SJCRH30 (cell line): ENCODE measurements around the gene HYOU1. TPM values are rescaled to one million over a fixed set of nuclear protein-coding genes. Genes with fewer than 3 reads are reported as not detected.
"Not testable (repeated sequence)": the region's sequence is repeated elsewhere in the genome, so short reads cannot be mapped to it uniquely, and the experiment has no call there.

Source experiments
- DNase-seq, 2 experiments: peaks; one replicate each; pipeline ENCODE4 v3.0.0-alpha.2; 2015 to 2020
- H3K27ac ChIP-seq: fragments of 250-450 bp; sonication (Bioruptor Pico); 2 replicates; pipeline ENCODE4 v1.5.1; 2020; ENCODE audit warnings: mild to moderate bottlenecking, moderate library complexity
- H3K27me3 ChIP-seq: fragments of 250-450 bp; sonication (Bioruptor Pico); 2 replicates; pipeline ENCODE4 v1.5.1; 2020; ENCODE audit warnings: mild to moderate bottlenecking, moderate library complexity
- H3K36me3 ChIP-seq: fragments of 250-450 bp; sonication (Bioruptor Pico); 2 replicates; pipeline ENCODE4 v1.5.1; 2020; ENCODE audit warnings: mild to moderate bottlenecking, moderate library complexity
- H3K4me1 ChIP-seq: fragments of 250-450 bp; sonication (Bioruptor Pico); 2 replicates; pipeline ENCODE4 v1.5.1; 2020; ENCODE audit warnings: mild to moderate bottlenecking, moderate library complexity
- H3K4me3 ChIP-seq: fragments of 250-450 bp; sonication (Bioruptor Pico); 2 replicates; pipeline ENCODE4 v1.5.1; 2020; ENCODE audit warnings: mild to moderate bottlenecking, moderate library complexity
- H3K9me3 ChIP-seq: fragments of 250-450 bp; sonication (Bioruptor Pico); replicated peaks from 2 replicates; pipeline ENCODE4 v1.5.1; 2020; ENCODE audit warnings: mild to moderate bottlenecking, moderate library complexity
- total RNA-seq: library from RNA; depleted of rRNA; stranded (reverse); fragments of >200 nt; shearing (Covaris generic); gene quantifications from 2 replicates; pipeline ENCODE4 v1.2.3, GENCODE V29; 2014

HYOU1 gene
- total RNA-seq, 1 experiment from 2014 or later, result 79.3 TPM

DNA sequence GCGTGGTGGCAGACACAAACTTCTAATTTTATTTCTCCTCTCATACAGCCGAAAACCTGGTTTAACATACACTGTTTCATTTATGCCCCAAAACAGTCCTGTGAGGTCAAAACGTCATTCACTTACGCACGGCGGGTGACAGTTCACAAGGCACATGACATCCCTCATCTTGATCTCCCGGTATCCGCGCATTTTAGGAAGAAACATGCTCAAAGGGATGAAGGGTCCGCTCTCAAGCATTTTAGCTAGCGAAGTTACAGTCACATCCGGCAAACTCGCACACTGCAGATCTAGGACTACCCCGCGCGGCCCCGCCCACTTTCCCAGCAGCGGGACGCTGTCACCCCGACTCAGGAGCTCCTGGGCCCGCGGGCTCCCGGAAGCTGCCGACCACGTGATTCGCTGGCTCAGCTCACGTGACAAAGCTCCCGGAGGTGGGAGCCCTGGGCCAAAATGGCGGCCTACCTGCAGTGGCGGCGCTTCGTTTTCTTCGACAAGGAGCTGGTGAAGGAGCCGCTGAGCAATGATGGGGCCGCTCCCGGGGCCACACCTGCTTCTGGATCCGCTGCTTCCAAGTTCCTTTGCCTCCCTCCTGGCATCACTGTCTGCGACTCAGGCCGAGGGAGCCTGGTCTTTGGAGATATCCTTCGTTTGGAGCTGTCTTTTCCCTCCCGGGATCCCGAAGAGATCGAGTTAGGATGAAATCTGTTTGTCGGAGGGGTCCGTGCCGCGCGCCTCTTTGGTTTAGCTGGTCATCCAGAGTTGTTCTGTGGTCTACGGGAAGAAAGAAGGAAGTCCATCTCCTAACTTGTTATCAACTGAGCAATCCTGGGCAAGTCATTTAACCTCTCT is 10.6 kb upstream of the HYOU1 start, which contains the start of gene VPS11:
Gene VPS11, plus strand, starts transcription at position 448 of the 852 bp plus-strand sequence. Its CDS starts 6 bp downstream, at position 454.
- Histone ChIP-seq H3K36me3 (no peaks in the 10 kb centered on the region; the same call in 1 of the 2 replicates), H3K4me3 (peak within 1 kb of the TSS; percentile 73), H3K4me1 (no peaks in the 10 kb centered on the region), H3K27me3 (no peaks in the 10 kb centered on the region), H3K27ac (peak within 1 kb of the TSS; percentile 21), H3K9me3 (no peaks in the 10 kb centered on the region)
- peak; percentile 93 for DNase-seq

DNA sequence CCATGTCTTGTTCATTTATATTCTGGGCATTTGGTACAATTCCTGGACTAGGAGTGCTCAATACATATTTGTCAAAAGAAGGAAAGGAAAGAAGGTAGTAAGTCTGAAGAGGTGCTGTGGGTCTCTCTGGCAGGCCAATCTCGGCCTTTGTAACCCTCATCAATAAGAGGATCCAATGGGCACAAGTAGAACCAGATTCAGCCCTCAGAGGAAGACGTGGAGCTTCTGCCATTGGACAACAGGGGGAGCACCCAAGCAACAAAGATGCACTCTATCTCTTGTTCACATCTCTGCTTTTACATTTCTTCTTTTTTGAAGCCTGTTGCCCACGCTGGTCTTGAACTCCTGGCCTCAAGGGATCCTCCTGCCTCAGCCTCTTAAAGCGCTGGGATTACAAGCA is 8.4 kb upstream of the HYOU1 start:
- Histone ChIP-seq H3K27ac (no peak overlapping the region), H3K4me3 (no peak overlapping the region), H3K9me3 (no peaks in the 10 kb centered on the region), H3K36me3 (no peaks in the 10 kb centered on the region; the same call in 1 of the 2 replicates), H3K27me3 (no peaks in the 10 kb centered on the region), H3K4me1 (no peaks in the 10 kb centered on the region)
- no peak for DNase-seq

DNA sequence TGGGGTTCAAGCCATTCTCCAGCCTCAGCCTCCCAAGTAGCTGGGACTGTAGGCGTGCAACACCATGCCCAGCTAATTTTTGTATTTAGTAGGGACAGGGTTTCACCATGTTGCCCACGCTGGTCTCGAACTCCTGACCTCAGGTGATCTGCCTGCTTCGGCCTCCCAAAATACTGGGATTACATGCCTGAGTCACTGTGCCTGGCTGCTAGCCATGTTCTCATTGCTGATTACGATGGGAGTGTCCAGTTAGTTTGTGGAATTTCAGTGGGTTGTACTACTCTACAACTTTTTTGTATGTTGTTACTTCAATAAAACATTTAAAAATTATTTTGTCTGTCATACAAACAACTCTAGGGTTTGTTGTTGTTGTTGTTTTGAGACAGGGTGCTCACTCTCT is 5.8 kb upstream of the HYOU1 start:
- Histone ChIP-seq H3K9me3 (no peaks in the 10 kb centered on the region), H3K4me1 (no peaks in the 10 kb centered on the region), H3K4me3 (no peak overlapping the region), H3K27ac (no peak overlapping the region), H3K36me3 (no peaks in the 10 kb centered on the region), H3K27me3 (no peaks in the 10 kb centered on the region)
- no peak for DNase-seq

DNA sequence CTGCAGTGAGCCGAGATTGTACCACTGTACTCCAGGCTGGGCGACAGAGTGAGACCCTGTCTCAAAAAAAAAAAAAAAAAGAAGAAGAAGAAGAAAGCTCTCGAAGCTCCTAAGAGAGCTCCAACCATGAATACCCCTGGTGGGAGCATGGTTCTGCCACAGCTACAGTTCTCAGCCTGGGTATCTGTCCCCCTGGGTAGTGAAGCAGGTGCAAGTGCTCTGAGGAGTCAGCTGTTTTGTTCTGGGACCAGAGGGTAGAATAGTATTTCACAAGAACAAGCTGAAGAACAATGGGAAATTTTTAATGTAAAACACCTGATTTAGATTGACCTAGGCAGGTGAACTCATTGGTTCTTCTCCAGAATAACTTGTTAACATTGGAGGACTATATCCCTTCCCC is 4.3 kb upstream of the HYOU1 start:
- H3K9me3 ChIP-seq, result no peaks in the 10 kb centered on the region
- H3K27ac ChIP-seq, result no peak overlapping the region
- no peaks in the 10 kb centered on the region for H3K4me1 ChIP-seq
- no peaks in the 10 kb centered on the region for H3K27me3 ChIP-seq
- no peak for DNase-seq
- H3K36me3 ChIP-seq, result no peaks in the 10 kb centered on the region
- H3K4me3 ChIP-seq, result no peak overlapping the region

DNA sequence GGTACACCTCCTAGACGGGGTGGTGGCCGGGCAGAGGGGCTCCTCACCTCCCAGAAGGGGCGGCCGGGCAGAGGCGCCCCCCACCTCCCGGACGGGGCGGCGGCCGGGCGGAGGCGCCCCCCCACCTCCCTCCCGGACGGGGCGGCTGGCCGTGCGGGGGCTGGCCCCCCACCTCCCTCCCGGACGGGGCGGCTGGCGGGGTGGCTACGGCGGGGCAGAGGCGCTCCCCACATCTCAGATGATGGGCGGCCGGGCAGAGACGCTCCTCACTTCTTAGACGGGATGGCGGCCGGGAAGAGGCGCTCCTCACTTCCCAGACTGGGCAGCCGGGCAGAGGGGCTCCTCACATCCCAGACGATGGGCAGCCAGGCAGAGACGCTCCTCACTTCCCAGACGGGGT is 2.1 kb upstream of the HYOU1 start:
- not testable (repeated sequence) for H3K27me3 ChIP-seq, DNase-seq, H3K36me3 ChIP-seq, H3K27ac ChIP-seq, H3K9me3 ChIP-seq, H3K4me3 ChIP-seq, H3K4me1 ChIP-seq

DNA sequence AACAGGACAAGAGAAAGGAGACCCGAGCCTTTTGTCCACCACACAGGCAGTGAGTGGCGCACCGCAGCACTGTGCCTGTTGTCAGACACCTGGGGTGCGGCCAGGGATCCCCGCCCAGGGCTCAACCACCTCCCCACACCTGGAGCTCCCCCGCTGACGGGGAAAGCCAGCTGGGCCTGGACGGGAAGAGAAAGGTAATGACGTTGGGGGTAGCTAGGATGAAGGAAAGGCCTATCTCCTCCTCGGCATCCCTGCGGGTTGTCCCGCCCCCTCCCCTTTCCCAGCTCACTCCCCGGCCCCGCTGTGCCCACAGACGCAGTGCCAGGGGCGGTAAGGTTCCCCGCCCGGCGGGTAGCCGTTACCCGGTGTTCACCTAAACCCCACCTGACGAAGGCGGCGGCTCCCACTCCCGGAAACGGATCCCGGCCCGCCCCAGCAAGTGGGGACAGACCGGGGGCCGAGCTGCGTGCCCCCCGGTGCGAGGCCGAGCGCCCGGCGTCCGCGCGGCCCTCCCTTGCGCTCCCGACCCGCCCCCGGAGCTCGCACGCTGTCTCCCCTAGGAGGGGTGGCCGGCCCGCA is 495 bp downstream of the HYOU1 start:
- H3K9me3 ChIP-seq, result no peaks in the 10 kb centered on the region
- 0 out of 2 replicates have a peak, but pooled peaks cover 3% of the 10 kb centered on the region for H3K4me1 ChIP-seq
- DNase-seq, result no peak
- H3K27ac ChIP-seq, result peak overlapping the region; percentile 59
- peak overlapping the region; percentile 97 for H3K4me3 ChIP-seq
- H3K36me3 ChIP-seq, result no peaks in the 10 kb centered on the region; the same call in none of the 2 replicates
- no peaks in the 10 kb centered on the region for H3K27me3 ChIP-seq

DNA sequence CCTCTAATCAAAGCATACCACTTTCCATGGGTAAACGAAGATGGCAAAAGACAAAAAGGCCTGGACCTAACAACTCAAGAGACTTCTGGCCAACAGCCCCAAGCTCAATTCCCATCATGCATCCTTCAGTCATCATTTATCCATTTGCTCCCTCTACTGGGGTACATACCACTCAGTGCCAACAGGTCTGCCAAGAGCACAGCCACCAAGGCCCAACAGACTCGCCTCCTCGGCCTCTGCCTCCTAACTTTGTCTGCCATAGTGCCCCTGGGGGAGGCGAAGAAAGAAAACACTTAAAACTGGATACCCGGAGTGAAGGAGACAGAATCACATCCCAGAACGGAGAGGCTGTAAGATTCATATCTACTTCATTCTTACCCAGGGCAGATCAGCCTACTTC is 1.1 kb downstream of the HYOU1 start:
- no peaks in the 10 kb centered on the region for H3K27me3 ChIP-seq
- H3K4me3 ChIP-seq, result peak overlapping the region; percentile 97
- peak overlapping the region; percentile 59; the same call in 1 of the 2 replicates for H3K27ac ChIP-seq
- DNase-seq, result no peak
- H3K9me3 ChIP-seq, result no peaks in the 10 kb centered on the region
- H3K36me3 ChIP-seq, result no peaks in the 10 kb centered on the region; the same call in none of the 2 replicates
- 0 out of 2 replicates have a peak, but pooled peaks cover 3% of the 10 kb centered on the region for H3K4me1 ChIP-seq

DNA sequence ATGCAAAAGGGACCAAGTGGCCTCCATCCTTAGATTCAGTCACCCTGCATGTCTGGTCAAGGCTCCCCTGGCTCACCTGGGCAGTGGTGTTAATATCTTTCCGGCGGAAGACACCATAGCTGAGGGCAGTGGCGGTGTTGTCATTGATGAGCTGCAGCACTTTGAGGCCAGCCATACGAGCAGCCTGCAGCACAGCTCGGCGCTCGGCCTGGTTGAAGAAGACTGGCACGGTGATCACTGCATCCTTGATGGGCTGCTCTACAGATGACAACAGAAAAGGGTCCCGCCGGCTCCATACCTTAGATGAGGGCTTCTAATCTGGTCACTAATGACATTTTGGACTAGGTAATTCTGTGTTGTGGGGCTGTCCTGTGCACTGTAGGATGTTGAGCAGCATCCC is 2.6 kb downstream of the HYOU1 start:
- DNase-seq, result no peak
- H3K27ac ChIP-seq, result no peak overlapping the region
- H3K9me3 ChIP-seq, result no peaks in the 10 kb centered on the region
- 0 out of 2 replicates have a peak, but pooled peaks cover 3% of the 10 kb centered on the region for H3K4me1 ChIP-seq
- peaks cover 2% of the 10 kb centered on the region for H3K36me3 ChIP-seq
- H3K4me3 ChIP-seq, result no peak overlapping the region
- no peaks in the 10 kb centered on the region for H3K27me3 ChIP-seq

DNA sequence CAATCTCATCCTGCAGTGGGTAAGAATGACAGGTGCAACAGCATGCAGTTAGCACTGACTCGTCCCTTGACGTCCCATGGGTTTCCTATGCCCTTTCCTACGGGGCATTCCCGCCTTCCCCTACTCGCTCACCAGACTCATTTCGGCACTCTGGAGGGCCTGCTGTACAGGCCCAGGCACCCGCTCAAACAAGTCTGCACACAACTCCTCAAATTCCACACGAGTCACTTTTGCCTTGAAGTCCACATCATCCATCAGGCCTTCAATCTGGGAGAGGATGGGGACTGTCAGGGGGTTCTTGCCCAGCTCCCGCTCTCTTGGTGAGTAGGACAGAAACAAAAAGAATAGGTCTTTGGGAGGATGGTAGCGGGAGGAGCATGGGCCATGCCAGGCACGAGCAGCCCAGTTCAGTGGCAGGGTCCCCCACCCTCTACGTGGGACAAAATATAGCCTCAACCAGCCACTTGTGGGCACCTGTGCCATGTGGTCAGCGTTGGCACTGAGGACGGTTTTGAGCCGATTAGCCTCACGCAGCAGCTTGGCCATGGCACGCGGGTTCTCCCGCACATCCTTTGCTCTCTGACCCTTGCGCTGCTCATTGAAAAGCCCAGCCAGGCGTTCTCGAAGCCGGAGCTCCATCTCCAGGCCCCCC is 4.7 kb downstream of the HYOU1 start:
- DNase-seq, result no peak
- H3K36me3 ChIP-seq, result peaks cover 2% of the 10 kb centered on the region
- no peak overlapping the region for H3K4me3 ChIP-seq
- H3K9me3 ChIP-seq, result no peaks in the 10 kb centered on the region
- H3K27ac ChIP-seq, result no peak overlapping the region
- H3K27me3 ChIP-seq, result no peaks in the 10 kb centered on the region
- 0 out of 2 replicates have a peak, but pooled peaks cover 3% of the 10 kb centered on the region for H3K4me1 ChIP-seq

DNA sequence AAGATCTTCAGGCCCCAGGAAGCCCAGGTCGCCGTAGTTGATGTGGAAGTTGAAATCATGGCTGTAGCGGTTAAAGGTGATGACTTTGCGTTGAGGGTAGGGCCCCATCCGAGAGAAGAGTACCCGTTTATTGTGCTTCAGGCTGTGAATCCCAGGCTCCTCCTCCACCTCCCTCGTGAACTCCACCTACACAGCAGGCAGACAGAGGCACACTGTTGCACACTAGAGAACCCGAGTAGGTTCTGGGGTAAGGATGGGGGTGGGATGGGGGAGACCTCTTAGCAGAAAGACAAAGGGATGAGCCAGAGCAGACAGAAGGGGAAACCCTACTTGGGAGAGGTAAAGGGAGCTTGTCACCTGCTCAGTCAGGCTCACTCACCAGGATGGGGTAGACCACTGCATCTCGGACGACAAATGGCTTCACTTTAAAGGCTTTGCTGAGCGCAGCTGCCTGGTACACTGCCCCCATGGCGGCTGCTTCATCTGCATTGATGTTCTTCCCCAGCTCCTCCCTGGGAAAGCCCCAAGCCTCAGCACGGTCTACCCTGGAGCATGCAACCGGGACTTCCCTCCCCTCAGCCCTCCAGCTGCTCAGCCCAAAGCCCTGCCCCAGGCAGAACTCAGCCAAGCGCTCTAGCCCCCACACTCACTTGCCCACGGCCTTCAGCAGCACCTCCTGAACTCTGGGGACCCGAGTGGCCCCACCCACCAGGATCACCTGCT is 5.4 kb downstream of the HYOU1 start:
- Histone ChIP-seq H3K27ac (no peak overlapping the region), H3K9me3 (no peaks in the 10 kb centered on the region), H3K4me3 (no peak overlapping the region), H3K27me3 (no peaks in the 10 kb centered on the region), H3K4me1 (0 out of 2 replicates have a peak, but pooled peaks cover 3% of the 10 kb centered on the region), H3K36me3 (peaks cover 2% of the 10 kb centered on the region)
- DNase-seq, result peak; percentile 25 to 26

DNA sequence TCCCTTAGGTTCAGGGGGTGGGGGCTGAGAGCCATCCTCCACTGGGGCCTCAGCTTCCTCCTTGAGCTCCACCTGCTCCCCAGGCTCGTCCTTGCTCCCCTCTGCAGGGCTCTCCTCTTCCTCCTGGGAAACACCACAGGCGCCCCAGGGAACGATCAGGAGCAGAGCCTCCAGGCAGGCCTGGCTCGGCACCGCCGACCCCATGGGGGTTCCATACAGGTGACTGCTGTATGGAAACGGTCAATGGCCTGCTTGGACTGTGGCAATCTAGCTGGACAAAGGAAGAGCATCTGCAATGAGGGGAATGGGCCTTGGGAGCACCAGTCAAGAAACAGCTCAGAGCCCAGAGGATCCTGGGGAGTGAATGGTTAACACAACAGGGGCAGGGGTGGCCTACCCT is 7.9 kb downstream of the HYOU1 start:
- H3K4me3 ChIP-seq, result no peak overlapping the region
- no peaks in the 10 kb centered on the region for H3K9me3 ChIP-seq
- no peaks in the 10 kb centered on the region for H3K4me1 ChIP-seq
- H3K27me3 ChIP-seq, result no peaks in the 10 kb centered on the region
- no peak overlapping the region for H3K27ac ChIP-seq
- H3K36me3 ChIP-seq, result peaks cover 2% of the 10 kb centered on the region
- no peak for DNase-seq

DNA sequence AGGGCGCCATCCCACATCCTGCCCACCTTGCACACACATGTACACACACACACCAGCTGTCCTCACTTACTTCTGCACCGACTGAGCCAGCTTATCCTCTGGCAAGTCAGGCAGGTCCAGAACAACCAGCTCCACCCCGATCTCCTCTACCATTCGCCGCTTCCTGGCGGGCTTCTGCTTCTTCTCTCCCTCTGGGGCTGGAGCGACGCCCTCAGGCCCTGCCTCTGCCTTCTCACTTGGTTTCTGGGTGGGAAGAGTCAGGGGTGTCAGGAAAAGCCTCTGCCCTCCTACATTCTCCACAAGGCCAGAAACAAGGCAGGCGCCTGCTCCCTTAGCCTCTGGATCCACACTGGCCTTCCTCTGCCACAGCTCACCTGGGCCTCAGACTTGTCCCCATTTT is 8.4 kb downstream of the HYOU1 start:
- Histone ChIP-seq H3K9me3 (no peaks in the 10 kb centered on the region), H3K4me3 (no peak overlapping the region), H3K27me3 (no peaks in the 10 kb centered on the region), H3K4me1 (no peaks in the 10 kb centered on the region), H3K27ac (no peak overlapping the region), H3K36me3 (peaks cover 2% of the 10 kb centered on the region)
- DNase-seq, result no peak

DNA sequence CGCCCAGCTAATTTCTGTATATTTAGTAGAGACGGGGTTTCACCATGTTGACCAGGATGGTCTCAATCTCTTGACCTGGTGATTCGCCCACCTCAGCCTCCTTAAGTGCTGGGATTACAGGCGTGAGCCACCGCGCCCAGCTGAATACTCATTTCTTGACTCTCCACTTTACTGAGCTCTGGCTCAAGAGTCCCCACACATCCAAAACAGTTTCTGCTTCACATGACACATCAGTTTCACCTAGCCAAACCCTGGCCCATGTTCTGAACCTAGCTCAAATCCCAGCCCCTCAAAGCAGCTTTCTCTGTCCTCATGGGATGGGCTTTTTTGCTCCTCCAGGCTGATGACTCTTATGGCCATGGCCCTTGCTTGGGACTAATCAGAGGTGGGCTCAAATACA is 9.8 kb downstream of the HYOU1 start:
- H3K4me3 ChIP-seq, result no peak overlapping the region
- no peak for DNase-seq
- H3K27me3 ChIP-seq, result no peaks in the 10 kb centered on the region
- no peak overlapping the region for H3K27ac ChIP-seq
- peaks cover 2% of the 10 kb centered on the region for H3K36me3 ChIP-seq
- H3K4me1 ChIP-seq, result no peaks in the 10 kb centered on the region
- H3K9me3 ChIP-seq, result no peaks in the 10 kb centered on the region

DNA sequence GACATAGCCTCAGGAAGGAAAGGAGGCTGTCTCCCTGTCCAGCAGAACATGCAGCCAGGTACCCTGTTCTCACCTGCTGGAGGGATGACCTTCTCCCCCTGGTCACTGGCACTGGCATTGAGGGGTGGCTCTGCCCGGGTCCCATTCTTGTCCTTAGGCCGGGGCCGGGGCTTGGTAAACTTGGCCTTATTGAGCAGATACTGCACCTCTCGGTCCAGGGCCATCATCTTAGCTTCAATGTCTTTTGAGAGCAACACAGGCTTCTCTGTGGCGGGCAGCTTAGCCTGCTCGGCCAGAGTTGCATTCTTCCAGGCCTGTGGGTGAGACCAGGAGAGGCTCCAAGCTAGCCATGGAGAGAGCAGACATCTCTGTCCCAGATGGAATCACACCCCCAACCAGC is 10.5 kb downstream of the HYOU1 start:
- Histone ChIP-seq H3K36me3 (peaks cover 2% of the 10 kb centered on the region), H3K4me1 (no peaks in the 10 kb centered on the region), H3K27me3 (no peaks in the 10 kb centered on the region), H3K9me3 (no peaks in the 10 kb centered on the region), H3K27ac (no peak overlapping the region), H3K4me3 (no peak overlapping the region)
- no peak for DNase-seq
